Osteocyte (in vitro differentiated cells): ENCODE measurements around the gene ABCD3. TPM values are rescaled to one million over a fixed set of nuclear protein-coding genes. Genes with fewer than 3 reads are reported as not detected.
"Not testable (repeated sequence)": the region's sequence is repeated elsewhere in the genome, so short reads cannot be mapped to it uniquely, and the experiment has no call there.

Source experiments
- DNase-seq: peaks from one replicate; pipeline ENCODE4 v3.0.0; 2021; ENCODE audit warnings: mixed read lengths; ENCODE audit not compliant: unreplicated experiment; ENCODE audit errors: extremely low spot score
- H3K27ac Mint-ChIP-seq: one replicate; pipeline ENCODE4 v1.8.0; 2021; ENCODE audit warnings: mild to moderate bottlenecking, mixed read lengths; ENCODE audit not compliant: unreplicated experiment
- H3K27me3 Mint-ChIP-seq: one replicate; pipeline ENCODE4 v1.8.0; 2021; ENCODE audit warnings: mixed read lengths; ENCODE audit not compliant: unreplicated experiment
- H3K36me3 Mint-ChIP-seq: one replicate; pipeline ENCODE4 v1.8.0; 2021; ENCODE audit warnings: mixed read lengths; ENCODE audit not compliant: unreplicated experiment
- H3K4me1 Mint-ChIP-seq: one replicate; pipeline ENCODE4 v1.8.0; 2021; ENCODE audit warnings: mixed read lengths; ENCODE audit not compliant: unreplicated experiment
- H3K4me3 Mint-ChIP-seq: one replicate; pipeline ENCODE4 v1.8.0; 2021; ENCODE audit warnings: mild to moderate bottlenecking, moderate library complexity, mixed read lengths; ENCODE audit not compliant: unreplicated experiment
- H3K9me3 Mint-ChIP-seq: one replicate; pipeline ENCODE4 v1.8.0; 2021; ENCODE audit warnings: mixed read lengths; ENCODE audit not compliant: unreplicated experiment
- CTCF ChIP-seq: fragments of 200-600 bp; sonication (generic); IDR thresholded peaks from 2 replicates; pipeline ENCODE4 v1.5.0; 2021; ENCODE audit warnings: antibody characterized with exemption, mild to moderate bottlenecking, moderate library complexity
- total RNA-seq: library from RNA; stranded (reverse); gene quantifications from 2 replicates; pipeline ENCODE4 v1.2.1, GENCODE V29; 2021

Gene ABCD3
- total RNA-seq, 1 donor from 2014 or later, result 39.0 TPM

- H3K27me3 Mint-ChIP-seq, result no peaks in the 10 kb centered on the region
- TF ChIP-seq CTCF, result no peak
- peaks cover 35% of the 10 kb centered on the region for H3K4me1 Mint-ChIP-seq
- no peak overlapping the region for H3K27ac Mint-ChIP-seq
- no peaks in the 10 kb centered on the region for H3K36me3 Mint-ChIP-seq
- no peaks in the 10 kb centered on the region for H3K9me3 Mint-ChIP-seq
- H3K4me3 Mint-ChIP-seq, result no peak overlapping the region
- DNase-seq, result no peak
These were observed 136.9 kb downstream of the ABCD3 start for GRCh38 chr1:94555091-94555490.

DNA sequence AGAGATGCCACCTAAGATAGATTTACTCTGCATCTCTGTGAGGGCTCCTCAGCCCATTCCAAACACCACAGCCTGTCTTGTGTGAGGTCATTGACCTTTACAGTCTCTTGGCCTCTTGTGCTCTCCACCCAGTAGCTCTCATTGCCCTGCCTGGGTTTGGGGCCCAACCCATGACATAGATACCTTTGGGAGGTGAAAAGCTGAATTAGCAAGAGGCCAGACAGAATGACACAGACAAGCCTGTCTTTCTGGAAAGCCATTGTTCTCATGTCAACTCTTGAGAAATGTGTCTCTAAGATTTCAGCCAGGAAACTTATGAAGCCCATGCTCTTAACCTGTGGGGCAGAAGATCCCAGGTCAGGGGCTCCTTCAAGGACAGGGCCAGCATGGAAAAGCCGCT, 141.7 kb downstream of the ABCD3 start:
- Mint-ChIP-seq H3K27ac (no peak overlapping the region), H3K4me3 (no peak overlapping the region)

GRCh38 chr1:94560333-94560732, 142.1 kb downstream of the ABCD3 start:
- Mint-ChIP-seq H3K4me1 (peaks cover 14% of the 10 kb centered on the region), H3K9me3 (no peaks in the 10 kb centered on the region), H3K27ac (no peak overlapping the region), H3K27me3 (no peaks in the 10 kb centered on the region), H3K4me3 (no peak overlapping the region), H3K36me3 (no peaks in the 10 kb centered on the region)
- TF ChIP-seq CTCF, result no peak
- no peak for DNase-seq

More for the DNA sequence above, 141.7 kb downstream of the ABCD3 start:
- no peaks in the 10 kb centered on the region for H3K27me3 Mint-ChIP-seq
- peaks cover 15% of the 10 kb centered on the region for H3K4me1 Mint-ChIP-seq
- DNase-seq, result no peak
- H3K36me3 Mint-ChIP-seq, result no peaks in the 10 kb centered on the region
- TF ChIP-seq CTCF, result no peak
- no peaks in the 10 kb centered on the region for H3K9me3 Mint-ChIP-seq

DNA sequence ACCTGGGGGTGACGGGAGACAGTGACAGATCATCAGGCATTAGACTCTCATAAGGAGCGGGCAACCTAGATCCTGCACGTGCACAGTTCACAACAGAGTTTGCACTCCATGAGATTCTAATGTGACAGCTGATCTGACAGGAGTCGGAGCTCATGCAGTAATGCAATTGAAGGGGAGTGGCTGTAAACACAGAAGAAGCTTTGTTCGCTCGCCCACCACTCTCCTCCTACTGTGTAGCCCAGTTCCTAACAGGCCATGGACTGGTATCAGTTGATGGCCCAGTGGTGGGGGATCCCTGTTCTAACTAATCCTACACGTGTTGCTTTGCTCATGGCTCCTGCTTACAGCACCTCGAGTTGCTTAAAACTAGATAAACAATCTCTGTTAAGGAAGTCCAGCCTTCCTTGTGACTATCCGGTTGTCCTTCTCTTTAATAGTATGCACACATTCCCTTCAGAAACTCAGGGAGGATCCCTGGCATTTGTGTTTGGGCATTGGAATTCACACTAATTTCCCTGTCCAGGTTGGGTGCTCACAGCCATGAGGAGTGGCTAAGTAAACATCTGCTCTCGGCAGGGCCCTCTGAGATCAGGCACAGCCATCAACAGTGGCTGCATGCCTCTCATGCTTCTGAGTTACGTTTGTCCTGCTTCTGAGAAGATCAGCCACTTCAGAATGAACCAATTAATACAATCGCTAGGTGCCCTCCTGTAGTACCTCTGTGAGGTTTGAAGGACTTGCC, 144.5 kb downstream of the ABCD3 start:
- Mint-ChIP-seq H3K27me3 (no peaks in the 10 kb centered on the region), H3K27ac (no peak overlapping the region), H3K9me3 (no peaks in the 10 kb centered on the region), H3K36me3 (no peaks in the 10 kb centered on the region), H3K4me1 (peaks cover 10% of the 10 kb centered on the region), H3K4me3 (no peak overlapping the region)
- no peak for DNase-seq
- no peak for TF ChIP-seq CTCF

GRCh38 chr1:94565901-94566300, 147.7 kb downstream of the ABCD3 start:
- H3K27ac Mint-ChIP-seq, result no peak overlapping the region
- H3K4me1 Mint-ChIP-seq, result peaks cover 6% of the 10 kb centered on the region
- H3K4me3 Mint-ChIP-seq, result no peak overlapping the region
- H3K9me3 Mint-ChIP-seq, result no peaks in the 10 kb centered on the region
- DNase-seq, result no peak
- H3K36me3 Mint-ChIP-seq, result no peaks in the 10 kb centered on the region
- H3K27me3 Mint-ChIP-seq, result no peaks in the 10 kb centered on the region
- no peak for TF ChIP-seq CTCF

- not testable (repeated sequence) for H3K4me3 Mint-ChIP-seq, H3K9me3 Mint-ChIP-seq, H3K4me1 Mint-ChIP-seq, H3K27ac Mint-ChIP-seq, DNase-seq, H3K27me3 Mint-ChIP-seq, H3K36me3 Mint-ChIP-seq
These were observed 148.2 kb downstream of the ABCD3 start for GRCh38 chr1:94566436-94566835.

DNA sequence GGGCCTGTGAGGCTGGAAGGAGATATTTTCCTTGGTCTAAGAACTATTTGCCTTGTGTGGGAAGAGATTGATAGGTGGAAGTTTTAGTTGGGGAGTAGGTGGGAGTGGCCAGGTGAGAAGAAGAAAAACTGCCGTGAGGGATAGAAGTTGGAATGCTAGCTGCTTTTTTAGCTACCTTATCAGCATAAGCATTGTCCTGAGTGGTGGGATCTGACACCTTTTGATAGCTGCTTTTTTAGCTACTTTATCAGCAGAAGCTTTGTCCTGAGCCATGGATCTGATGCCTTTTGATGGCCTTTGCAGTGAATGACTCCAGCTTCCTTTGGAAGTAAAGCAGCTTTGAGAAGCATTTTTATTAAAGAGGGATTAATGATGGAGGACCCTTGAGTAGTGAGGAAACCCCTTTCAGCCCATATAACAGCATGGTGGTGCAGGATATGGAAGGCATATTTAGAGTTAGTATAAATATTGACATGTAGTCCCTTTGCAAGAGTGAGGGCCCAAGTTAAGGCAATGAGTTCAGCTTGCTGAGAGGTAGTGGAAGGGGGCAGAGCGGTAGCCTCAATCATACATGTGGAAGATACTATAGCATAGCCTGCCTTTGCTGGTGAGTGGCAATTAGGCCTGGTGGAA, 149.9 kb downstream of the ABCD3 start:
- DNase-seq, H3K4me1 Mint-ChIP-seq, H3K27me3 Mint-ChIP-seq, H3K9me3 Mint-ChIP-seq, H3K36me3 Mint-ChIP-seq, H3K4me3 Mint-ChIP-seq, H3K27ac Mint-ChIP-seq: not testable (repeated sequence)
